ENCODE results near the gene ADAMTS4.

Gene ADAMTS4

GRCh38 chr1:161162806-161163205 is 36.0 kb downstream of the ADAMTS4 start:
- in situ Hi-C loops (cut with HindIII; ENCODE audit: low pct_ligation_motif_present, low pct_unique_long_range_greater_than_20kb, low sequenced_read_pairs), result no loop called here
- DNase-seq, result no peak

GRCh38 chr1:161162052-161162451 is 36.8 kb downstream of the ADAMTS4 start:
- in situ Hi-C loops (cut with HindIII; ENCODE audit: low pct_ligation_motif_present, low pct_unique_long_range_greater_than_20kb, low sequenced_read_pairs), result no loop called here
- no peak for DNase-seq

GRCh38 chr1:161161652-161162051 is 37.2 kb downstream of the ADAMTS4 start:
- in situ Hi-C loops (cut with HindIII; ENCODE audit: low pct_ligation_motif_present, low pct_unique_long_range_greater_than_20kb, low sequenced_read_pairs), result no loop called here
- no peak for DNase-seq

- no peak for DNase-seq
- in situ Hi-C loops (cut with HindIII; ENCODE audit: low pct_ligation_motif_present, low pct_unique_long_range_greater_than_20kb, low sequenced_read_pairs), result no loop called here
Measured at GRCh38 chr1:161160671-161161145, 38.1 kb downstream of the ADAMTS4 start.

GRCh38 chr1:161159913-161160243 is 39.0 kb downstream of the ADAMTS4 start:
- in situ Hi-C loops (cut with HindIII; ENCODE audit: low pct_ligation_motif_present, low pct_unique_long_range_greater_than_20kb, low sequenced_read_pairs), result no loop called here
- no peak for DNase-seq

GRCh38 chr1:161159087-161159912 is 39.6 kb downstream of the ADAMTS4 start, which contains the start of gene USP21:
USP21 (plus strand) TSS chr1:161159500; CDS start chr1:161160641, 1,141 bp downstream.
- peak; percentile 92 for DNase-seq
- in situ Hi-C loops (cut with HindIII; ENCODE audit: low pct_ligation_motif_present, low pct_unique_long_range_greater_than_20kb, low sequenced_read_pairs), result no loop called here

GRCh38 chr1:161158316-161159010 is 40.4 kb downstream of the ADAMTS4 start:
- in situ Hi-C loops (cut with HindIII; ENCODE audit: low pct_ligation_motif_present, low pct_unique_long_range_greater_than_20kb, low sequenced_read_pairs), result no loop called here
- DNase-seq, result no peak

GRCh38 chr1:161157867-161158266 is 41.0 kb downstream of the ADAMTS4 start:
- in situ Hi-C loops (cut with HindIII; ENCODE audit: low pct_ligation_motif_present, low pct_unique_long_range_greater_than_20kb, low sequenced_read_pairs), result no loop called here
- DNase-seq, result no peak

- in situ Hi-C loops (cut with HindIII; ENCODE audit: low pct_ligation_motif_present, low pct_unique_long_range_greater_than_20kb, low sequenced_read_pairs), result no loop called here
- peak; percentile 92 for DNase-seq
Measured at GRCh38 chr1:161153682-161154337, 45.0 kb downstream of the ADAMTS4 start, which contains the start of gene UFC1. UFC1 (plus strand) TSS chr1:161153978; CDS start chr1:161153998, 20 bp downstream.

- in situ Hi-C loops (cut with HindIII; ENCODE audit: low pct_ligation_motif_present, low pct_unique_long_range_greater_than_20kb, low sequenced_read_pairs), result no loop called here
- DNase-seq, result no peak
Measured at GRCh38 chr1:161153176-161153575, 45.7 kb downstream of the ADAMTS4 start.

GRCh38 chr1:161145832-161146231 is 53.0 kb downstream of the ADAMTS4 start:
- DNase-seq, result no peak
- in situ Hi-C loops (cut with HindIII; ENCODE audit: low pct_ligation_motif_present, low pct_unique_long_range_greater_than_20kb, low sequenced_read_pairs), result no loop called here

GRCh38 chr1:161140755-161141400 is 58.0 kb downstream of the ADAMTS4 start:
- in situ Hi-C loops (cut with HindIII; ENCODE audit: low pct_ligation_motif_present, low pct_unique_long_range_greater_than_20kb, low sequenced_read_pairs), result no loop called here
- no peak for DNase-seq

- in situ Hi-C loops (cut with HindIII; ENCODE audit: low pct_ligation_motif_present, low pct_unique_long_range_greater_than_20kb, low sequenced_read_pairs), result no loop called here
Measured at GRCh38 chr1:161139766-161140165, 59.1 kb downstream of the ADAMTS4 start.

GRCh38 chr1:161138431-161138830 is 60.4 kb downstream of the ADAMTS4 start:
- DNase-seq, result no peak
- in situ Hi-C loops (cut with HindIII; ENCODE audit: low pct_ligation_motif_present, low pct_unique_long_range_greater_than_20kb, low sequenced_read_pairs), result no loop called here

More at GRCh38 chr1:161139766-161140165, 59.1 kb downstream of the ADAMTS4 start:
- DNase-seq, result peak; percentile 60

GRCh38 chr1:161137881-161138280 is 61.0 kb downstream of the ADAMTS4 start:
- no peak for DNase-seq
- in situ Hi-C loops (cut with HindIII; ENCODE audit: low pct_ligation_motif_present, low pct_unique_long_range_greater_than_20kb, low sequenced_read_pairs), result no loop called here

Measured in ACHN (cell line).